HG03575 (cell line): Measurements from ENCODE around the gene ARHGEF6.

Experiments
- ATAC-seq: cut with Tn5 transposase; IDR thresholded peaks from one replicate; pipeline ENCODE4 v1.9.1; 2021; ENCODE audit not compliant: unreplicated experiment, insufficient number of reproducible peaks, low FRiP score; ENCODE audit errors: extremely low read depth

ARHGEF6 gene

DNA sequence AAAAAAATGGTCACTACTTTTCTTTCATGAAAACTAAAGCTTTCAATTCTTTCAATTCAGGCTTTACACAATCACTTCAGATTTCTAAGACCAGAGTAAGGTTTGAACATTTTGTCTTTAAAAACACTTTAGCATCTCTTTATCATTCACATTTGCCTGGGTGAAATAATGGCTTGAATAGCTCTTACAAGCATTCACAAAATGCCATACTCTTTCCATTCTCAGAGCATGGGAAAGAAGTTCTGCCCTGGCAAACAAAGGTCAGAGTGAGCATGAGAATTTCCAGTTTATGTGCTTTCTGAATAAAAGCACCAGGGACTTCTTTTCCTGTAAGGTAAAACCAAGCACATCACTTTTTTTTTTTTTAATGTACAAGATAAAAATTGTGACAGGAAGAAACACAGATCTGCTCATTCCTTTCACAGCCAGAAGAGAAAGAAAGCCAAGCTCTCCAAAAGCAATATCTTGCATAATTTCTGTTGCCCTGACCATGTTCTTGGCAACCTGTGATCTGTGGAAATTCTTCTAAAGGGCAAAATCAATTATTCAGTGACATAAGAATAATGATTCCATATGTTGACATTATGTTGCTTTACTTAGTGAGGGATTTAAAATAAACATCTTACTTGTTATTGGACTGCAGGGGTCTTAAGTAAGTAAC lies 68.0 kb downstream of the ARHGEF6 start:
- no peak for ATAC-seq

DNA sequence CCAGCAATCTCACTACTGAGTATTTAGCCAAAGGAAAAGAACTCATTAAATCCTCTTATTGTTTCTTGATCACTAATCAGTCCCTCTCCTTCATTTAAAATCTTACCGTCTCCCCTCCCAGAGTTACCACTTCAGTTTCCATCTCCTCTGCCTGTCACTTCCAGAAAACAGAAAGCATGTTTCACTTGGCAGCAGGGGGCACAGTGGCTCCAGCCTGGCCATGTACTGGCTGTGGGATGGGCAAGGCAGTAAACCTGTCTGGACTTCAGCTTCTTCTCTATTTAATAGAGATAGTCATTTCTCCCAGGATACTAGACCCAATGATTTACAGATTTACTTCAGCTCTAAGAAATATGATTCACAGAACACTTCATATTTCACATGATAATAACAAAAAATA lies 69.6 kb downstream of the ARHGEF6 start:
- ATAC-seq, result no peak

DNA sequence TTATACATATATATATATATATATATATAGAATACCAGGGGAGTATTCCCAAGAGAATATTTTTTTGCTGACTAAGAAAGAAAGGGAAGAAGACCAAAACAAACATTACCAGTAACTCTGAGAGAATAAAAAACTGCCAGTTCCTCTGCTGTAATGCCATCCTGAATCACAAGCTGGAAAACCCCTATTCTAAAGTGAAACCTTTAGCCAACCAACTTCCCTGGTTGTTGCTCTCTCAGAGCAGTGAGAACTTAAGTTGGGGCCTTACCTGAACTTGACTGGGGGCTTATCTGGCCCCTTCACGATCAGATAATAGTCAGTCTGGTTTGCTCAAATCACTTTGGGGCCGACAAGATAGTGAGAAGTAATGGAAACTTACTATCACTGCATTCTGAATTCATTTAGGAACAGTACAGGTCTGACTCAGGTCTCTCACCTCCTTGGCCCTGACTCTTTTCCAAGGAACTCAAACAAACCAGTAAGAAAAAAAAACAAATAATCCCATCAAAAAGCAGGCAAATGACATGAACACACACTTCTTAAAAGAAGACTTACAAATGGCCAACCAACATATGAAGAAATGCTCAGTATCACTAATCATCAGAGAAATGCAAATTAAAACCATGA lies 70.3 kb downstream of the ARHGEF6 start:
- ATAC-seq, result no peak

DNA sequence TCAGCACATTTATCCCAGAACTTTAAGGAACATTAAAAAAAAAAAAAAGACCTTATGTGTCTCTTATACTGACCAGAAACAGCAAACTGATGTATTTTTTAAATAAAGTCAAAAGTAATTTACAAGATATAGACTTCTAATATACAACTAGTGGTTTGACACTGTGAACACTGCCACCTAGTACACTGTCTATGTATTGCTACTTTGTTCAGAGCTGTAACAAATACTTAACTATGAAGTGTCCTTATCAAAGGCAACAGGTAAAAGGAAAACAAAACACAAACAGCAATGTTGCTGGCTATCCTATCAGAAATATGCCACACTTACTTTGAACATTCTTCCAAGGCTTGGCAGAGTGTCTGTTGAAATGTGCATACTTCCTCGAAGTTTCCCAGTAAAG lies 72.4 kb downstream of the ARHGEF6 start:
- no peak for ATAC-seq

DNA sequence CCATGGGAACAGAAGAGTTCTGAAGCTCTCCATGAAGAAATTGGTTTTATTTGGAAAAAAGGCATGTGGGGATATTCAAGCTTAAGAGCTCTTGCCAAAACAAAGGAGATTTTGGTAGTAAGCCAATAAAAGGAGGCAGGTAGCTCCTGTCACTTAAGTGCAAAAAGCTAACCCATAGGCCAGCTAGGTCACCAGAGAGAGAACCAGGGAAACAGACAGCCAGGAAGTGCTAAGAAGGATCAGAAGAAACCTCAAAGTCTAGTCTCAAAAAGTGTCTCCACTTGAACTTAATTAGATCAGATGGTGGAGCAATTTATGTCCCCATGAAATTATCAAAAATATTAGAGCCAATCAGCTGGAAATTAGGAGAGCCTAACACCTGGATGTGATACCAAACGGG lies 83.6 kb downstream of the ARHGEF6 start:
- no peak for ATAC-seq

DNA sequence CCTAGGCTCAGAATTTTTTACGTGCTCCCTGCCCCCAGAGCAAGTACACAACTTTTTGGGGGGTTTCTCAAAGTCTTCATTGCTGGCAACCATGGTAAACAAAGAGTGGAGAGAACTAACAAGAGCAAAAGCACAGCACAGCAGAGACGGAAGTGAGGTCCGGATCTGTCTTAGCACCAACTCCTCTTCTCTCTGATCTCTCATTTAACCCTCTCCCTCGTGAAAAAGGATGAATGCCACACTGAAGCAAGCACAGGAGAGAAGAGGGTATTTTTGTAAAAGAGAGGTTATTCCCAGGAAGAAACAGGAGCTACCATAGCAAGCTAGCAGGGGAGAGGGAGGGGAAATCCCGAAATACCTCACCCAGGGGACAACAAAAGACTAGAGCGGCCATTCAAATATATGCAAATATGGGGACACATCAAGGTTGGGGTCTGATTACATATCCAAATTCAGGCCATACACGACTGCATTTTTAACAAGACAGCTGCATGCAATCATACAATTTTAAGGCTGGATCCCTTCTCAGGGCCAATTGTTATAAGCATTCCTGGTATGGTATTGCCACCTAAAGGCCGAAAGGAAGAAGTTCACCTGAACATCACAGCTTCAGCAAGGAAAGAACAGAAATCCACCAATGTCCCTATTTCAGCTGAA lies 86.2 kb downstream of the ARHGEF6 start:
- no peak for ATAC-seq

DNA sequence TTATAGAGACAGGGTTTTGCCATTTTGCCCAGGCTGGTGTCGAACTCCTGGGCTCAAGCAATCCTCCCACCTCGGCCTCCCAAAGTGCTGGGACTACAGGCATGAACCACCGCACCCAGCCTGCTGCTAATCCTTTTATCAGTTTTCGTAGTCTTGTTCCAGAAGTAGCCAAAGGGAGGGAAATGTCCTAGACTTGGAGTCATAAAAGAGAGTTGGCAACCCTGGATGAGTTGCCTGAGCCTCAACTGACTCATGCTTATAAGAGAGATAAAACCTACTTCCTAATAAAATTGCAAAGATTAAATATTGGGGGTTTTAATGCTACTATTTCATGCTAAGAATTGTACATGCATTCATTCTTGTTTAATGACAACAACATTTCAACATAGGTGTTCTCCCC lies 88.5 kb downstream of the ARHGEF6 start:
- ATAC-seq, result no peak

DNA sequence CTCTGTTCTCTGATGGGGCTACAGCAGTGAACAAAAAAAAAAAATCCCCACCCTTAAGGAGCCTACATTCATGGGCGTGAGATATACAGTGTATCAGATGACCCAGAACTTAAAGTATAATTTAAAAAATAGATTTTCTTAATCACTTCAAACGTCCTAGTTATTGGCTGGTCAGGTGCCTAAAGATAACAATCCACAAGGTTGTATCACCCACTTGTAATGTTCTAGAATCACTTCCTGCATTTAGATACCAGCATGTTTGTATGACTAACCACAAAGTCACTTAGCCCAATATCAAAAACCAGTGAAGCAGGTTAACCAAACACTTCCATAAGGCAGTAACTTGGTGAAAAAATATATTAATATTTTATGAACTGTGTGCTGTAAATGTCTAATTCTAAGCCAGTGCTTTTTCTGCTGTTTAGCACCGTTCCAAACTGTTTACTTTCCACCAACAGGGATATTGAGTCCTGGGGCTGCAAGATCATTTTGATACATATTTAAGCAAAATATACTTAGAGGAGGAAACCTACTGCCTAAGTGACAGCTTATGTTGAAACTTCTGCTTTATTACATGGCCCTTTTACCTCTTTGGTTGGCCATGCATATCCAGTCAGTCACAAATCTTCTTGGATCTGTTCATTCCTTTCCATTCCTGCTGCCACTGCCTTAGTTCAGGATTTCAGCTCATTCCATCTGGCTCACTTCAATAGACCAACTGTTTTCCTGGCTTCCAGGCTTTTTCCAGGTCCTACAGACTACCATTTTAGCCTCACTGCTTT lies 89.5 kb downstream of the ARHGEF6 start:
- ATAC-seq, result no peak

DNA sequence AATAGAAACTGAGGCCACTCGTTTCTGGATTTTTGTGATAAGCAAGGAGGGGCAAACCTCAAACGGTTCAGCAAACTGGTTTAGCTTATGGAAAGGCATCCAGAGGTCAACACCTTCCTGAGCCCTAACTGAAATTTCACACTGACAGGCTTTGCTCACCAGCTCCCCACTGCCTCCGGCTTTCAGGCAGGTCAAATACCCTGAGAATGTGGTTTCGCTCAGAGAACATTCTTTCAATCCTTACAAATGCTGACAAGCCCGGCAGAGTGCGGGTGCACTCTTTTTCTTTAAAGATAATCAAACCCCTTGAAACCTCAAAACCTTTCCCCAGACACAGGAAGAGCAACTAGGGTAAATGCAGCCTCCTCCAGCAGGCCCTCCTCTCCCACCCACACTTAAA lies 91.3 kb downstream of the ARHGEF6 start:
- ATAC-seq, result no peak

DNA sequence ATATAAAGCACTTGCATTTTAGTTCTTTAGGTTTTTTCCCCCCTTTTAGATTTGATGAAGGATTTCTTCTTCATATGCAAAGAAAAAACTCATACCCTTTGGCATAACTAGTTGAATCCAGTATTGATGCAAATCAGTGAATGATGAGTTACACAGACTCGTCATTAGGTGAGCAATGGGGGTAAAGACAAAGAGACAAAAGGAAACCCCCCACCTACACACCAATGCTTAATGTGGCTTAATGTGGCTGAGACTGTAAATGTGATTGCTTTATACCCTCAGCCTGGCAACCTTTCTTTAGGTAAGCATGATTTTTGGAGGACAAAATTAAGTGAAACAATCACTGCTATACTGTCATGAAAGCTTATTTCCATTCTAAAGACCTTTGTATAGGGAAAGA lies 93.3 kb downstream of the ARHGEF6 start:
- no peak for ATAC-seq

DNA sequence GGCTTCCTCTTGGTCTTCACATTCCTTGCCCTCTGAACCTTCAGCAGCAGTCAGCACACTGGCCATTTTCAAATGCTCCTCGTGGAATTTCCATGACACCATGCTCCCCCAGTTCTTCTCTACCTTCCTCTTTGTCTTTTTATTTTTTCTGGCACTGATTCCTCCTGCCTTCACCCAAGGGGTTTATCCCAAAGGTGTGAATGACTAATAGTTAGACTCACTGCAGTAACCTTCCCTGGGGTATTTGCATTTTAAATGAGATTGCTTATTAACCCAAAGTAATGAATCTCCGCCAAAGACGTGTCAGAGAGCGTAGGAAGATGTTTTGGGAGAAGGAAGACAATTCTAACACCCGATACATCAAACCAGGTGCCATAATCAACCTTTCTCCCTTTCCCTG lies 96.6 kb downstream of the ARHGEF6 start:
- no peak for ATAC-seq

DNA sequence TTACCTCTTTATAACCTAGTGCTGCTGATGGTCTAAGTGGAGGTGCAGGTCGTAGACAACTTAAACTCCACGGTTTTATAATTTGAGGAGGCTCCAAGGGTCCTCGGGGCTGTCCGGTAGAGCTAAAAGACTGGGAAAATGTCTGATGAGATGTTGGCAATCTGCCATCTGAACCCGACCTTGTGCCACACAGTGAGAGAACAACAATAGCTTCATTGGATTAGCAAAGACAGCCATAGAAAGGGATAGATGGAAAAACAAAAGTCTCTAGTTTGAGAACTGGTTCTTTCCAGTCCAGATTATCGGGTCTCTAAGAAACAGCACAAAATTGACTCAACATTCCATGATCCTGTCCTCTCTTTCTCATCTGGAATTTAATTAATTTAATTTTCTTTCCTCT lies 101.2 kb downstream of the ARHGEF6 start:
- ATAC-seq, result no peak

DNA sequence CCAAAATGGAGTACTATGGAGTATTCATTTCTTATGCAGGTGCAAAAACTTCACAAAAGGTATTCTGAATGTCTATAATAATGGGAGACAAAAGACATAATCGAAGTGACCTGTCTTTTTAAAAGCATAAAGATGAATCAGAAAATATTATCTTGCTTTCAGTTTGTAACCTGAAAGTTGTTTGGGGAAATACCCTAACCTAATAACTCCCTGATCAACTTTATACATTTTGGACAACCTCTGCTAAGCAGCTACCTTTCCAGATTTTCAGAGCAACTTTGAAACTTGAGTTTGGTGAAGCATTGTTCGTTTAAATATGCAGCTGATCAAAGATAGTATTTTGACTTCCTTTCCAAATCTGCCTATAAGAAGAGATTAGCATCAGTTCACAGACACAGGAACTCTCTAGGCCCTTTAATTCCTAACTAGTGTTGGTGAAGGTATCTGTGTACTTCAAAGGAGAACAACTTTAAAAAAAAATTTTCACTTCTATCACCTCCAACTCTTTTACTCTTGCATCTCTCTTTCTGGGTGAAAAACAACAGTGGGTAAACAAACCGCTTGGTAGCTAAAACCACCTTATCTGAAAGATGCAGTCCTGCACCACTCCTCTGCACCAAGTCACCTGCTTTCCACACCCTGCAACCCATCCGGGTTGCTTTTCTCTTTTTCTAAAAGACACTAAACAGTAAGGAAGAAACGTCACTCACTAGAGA lies 106.3 kb downstream of the ARHGEF6 start:
- ATAC-seq, result no peak

DNA sequence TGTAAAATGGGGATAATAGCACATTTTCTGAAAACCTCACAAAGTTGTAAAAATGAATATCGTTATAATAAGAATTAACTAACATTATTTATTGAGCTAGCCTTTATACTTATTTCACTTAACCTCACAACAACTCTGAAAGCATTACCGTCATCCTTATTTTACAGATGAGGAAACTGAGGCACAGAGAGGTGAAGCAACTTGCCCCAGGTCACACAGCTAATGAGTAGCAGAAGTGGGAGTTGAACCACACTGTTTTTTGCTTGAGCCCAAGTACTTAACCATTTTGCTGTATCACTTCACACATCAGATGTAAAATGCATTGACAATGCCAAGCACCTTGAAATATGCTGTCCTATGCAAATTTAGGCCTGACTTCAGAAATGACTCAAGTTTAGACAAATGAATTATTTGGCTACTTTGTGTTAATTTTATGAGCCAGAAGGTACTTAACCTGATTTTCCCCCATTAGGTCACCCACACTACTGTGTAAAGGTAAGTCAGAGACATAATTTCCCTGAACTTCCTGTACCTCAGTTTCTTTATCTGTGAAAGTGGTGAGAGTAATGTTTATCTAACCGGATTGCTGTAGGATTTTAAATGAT lies 109.6 kb downstream of the ARHGEF6 start:
- no peak for ATAC-seq

DNA sequence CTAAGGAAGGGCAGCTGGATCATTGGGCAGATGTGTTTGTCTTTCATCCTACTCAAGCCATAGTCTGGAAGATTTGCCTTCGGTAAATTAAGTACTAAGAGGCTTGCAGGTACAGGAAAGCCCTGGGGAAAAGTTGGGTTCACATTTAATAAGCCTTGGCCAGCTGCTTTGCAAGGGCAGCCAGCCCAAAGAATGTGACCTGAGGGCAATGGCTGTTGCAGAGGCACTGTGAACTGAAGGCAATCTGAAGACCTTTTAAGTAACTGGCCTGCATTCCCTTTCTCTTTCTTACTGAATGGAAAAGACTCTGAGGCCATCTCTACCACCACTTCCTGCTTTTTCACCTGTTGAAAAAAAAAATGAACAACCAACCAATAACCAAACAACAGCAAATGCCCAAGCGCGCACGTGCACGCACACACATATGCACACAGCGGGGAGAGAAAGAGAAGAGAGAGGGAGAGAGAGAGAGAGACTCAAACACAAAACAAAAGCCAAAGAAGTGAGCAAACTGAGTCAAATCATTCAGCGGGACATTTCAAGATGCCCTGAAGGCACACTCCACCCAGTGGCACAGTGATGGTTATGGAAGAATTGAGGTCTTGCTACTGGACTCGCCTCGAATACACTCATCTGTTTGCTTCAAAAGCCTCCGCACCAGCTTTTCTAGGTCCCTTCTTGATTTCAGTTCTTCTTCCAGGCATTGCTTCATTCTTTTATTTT lies 113.1 kb downstream of the ARHGEF6 start:
- ATAC-seq, result no peak

DNA sequence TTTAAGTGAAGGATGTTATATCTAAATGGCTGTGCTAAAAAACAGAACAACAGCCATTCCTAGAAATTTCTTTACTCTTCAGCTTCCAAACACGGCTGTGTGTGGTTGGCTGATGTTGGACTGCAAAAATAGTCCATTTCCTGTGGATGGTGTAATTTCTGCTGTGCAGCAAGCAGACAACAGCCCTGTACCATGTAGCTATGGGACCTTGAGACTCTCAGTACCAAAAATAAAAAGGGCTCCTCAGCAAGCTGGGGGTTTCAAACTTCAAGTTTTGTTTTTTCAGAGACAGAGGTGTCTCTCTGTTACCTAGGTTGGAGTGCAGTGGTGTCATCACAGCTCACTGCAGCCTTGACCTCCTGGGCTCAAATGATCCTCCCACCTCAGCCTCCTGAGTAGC lies 114.6 kb downstream of the ARHGEF6 start:
- ATAC-seq, result no peak

DNA sequence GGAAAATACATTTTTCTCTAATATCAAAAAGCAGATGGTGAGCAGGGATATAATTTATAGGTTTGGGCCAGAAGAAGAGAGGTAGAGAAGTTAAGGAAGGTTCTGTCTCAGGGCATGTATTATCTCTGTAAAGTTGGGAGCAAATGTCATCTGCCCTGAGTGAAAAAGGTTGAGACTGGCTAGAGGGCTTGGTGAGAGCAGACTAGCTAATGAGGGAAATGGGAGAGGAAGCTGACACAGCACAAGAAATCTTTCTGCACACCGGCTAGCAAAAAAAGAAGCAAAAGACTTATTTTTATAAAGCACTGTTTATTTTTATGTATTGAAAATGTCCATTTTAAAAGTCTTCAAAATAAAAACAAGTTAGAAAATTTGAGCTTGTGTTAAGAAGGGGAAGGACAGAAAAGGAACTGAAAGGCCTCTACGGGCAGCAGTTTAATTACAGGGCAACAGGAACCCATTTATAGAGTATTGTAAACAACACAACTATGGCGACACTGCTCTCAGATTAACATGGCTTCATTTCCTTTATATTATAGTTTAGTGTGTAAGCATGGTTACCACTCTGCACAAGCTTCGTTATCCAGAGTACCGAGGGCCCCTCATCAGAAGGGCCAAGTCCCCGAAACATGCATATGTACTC lies 115.4 kb downstream of the ARHGEF6 start:
- no peak for ATAC-seq

DNA sequence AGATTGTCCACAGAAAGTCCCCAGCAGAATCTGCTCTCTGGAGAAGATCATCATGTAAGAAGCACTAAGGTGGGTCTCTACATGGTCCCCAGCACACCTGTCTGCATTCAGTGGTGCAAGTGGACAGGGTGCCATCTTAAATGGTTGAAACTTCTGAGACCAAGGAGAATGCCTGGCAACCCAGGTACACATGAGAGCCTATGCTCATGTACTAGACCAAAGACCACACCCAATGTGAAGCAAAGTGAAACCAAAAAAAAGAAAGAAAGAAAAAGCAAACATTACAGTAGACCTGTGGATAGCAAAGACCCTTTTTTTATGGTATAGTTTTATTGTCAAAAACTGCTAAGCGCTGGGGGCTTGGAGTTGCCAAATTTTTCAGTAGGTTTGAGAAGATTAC lies 117.8 kb downstream of the ARHGEF6 start:
- no peak for ATAC-seq
